NCI-H446 (cell line): ENCODE data around the gene DYNC1H1.

Source experiments
- DNase-seq, 2 experiments: peaks; one replicate each; lab custom pipeline; 2025; lab: John Stamatoyannopoulos, UW

The DYNC1H1 gene

DNA sequence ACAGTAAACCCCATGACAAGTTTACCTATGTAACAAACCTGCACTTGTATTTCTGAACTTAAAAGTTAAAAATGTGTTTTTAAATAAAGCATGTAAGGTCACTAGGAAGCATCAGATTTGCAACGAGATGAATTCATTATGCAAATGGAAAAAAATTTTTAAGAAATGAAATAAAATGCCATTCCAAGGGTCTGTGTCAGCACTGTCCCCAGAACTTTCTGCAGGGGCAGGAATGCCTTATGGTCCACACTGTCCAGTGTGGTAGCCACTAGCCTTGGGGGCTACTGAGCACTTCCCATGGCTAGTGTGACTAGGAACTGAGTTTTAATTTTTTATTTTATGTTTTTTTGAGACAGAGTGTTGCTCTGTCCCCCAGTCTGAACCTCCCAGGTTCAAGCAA is 73.3 kb downstream of the DYNC1H1 start:
- no peak for DNase-seq

DNA sequence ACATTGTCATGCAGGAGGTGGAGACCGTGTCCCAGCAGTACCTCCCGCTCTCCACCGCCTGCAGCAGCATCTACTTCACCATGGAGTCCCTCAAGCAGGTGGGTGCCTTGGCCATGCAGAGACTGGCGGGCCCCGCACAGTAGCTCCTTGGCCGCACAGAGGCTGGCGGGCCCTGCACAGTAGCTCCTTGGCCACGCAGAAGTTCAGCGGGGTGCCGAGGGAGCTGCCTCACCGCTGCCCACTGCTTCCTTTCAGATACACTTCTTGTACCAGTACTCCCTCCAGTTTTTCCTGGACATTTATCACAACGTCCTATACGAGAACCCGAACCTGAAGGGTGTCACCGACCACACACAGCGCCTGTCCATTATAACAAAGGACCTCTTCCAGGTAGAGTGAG is 74.8 kb downstream of the DYNC1H1 start:
- no peak for DNase-seq

DNA sequence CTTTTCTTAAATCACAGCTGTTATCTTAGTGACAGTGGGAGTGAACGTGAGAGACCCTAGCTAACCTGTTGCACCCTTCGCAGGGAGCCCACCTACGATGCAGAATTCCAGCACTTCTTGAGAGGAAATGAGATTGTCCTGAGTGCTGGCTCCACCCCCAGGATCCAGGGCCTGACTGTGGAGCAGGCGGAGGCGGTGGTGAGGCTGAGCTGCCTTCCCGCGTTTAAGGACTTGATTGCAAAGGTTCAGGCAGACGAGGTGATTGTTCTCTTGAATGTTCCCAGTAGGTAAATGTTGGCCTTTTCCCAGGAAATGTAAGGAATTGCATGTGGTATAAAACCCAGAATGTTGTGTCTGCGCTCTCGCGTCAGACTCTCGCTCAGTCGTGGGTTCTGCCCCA is 75.8 kb downstream of the DYNC1H1 start:
- DNase-seq: no peak

DNA sequence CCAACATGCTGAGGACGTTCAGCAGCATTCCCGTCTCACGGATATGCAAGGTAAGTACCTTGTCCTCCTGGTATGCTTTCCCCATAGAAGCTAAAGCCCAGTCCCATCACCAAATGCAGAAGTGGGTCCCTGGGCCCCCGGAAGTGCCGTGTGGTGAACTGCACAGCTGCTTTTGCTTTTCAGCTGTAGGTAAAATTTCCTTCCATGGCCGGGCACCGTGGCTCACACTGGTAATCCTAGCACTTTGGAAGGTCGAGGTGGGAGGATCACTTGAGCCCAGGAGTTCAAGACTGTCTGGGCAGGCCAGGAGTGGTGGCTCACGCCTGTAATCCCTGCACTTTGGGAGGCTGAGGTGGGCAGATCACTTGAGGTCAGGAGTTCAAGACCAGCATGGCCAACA is 78.3 kb downstream of the DYNC1H1 start:
- no peak for DNase-seq

DNA sequence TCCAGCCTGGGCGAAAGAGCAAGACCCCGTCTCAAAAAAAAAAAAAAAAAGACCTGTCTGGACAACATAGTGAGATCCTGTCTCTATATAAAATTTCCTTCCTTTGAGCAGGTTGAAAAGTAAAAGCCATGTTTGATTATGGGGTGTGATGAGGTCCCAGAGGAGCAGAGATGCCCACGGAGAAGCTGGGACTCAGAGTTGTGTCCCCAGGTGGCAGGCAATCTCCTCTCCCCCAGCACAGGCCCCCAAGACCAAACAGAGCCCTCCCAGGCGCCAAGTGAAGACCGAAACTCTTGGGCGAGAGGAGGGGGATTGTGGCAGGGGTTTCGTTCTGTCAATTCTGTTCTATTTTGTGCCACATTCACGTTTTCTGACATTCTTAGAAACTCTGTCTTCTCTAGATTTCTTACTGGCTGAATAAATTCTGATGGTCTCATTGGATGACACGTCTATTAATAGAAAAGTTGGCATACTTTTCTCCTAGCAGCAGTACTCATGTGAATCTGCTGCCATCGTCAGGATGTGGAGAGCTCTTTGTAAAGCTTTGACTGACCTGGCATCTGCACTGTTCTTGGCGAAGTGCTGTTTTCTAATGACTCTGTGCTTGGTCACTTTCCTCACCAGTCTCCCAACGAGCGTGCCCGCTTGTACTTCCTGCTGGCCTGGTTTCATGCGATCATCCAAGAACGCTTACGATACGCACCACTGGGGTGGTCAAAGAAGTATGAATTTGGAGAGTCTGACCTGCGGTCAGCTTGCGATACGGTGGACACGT is 79.1 kb downstream of the DYNC1H1 start:
- DNase-seq: no peak

DNA sequence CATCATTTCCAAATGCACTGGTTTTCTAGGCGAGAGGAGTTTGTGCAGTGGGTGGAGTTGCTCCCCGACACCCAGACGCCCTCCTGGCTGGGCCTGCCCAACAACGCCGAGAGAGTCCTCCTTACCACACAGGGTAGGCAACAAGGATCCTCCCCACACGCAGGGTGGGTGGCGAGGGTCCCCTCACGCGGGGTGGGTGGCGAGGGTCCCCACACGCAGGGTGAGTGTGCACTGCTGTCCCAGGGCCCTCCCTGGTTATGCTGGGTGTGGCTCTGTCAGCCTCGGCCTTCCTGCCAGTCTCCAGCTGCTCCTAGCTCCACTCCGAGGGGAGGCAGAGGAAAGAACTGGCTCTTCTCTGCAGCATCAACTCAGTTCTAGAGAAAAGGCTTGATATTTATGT is 80.2 kb downstream of the DYNC1H1 start:
- DNase-seq: no peak

DNA sequence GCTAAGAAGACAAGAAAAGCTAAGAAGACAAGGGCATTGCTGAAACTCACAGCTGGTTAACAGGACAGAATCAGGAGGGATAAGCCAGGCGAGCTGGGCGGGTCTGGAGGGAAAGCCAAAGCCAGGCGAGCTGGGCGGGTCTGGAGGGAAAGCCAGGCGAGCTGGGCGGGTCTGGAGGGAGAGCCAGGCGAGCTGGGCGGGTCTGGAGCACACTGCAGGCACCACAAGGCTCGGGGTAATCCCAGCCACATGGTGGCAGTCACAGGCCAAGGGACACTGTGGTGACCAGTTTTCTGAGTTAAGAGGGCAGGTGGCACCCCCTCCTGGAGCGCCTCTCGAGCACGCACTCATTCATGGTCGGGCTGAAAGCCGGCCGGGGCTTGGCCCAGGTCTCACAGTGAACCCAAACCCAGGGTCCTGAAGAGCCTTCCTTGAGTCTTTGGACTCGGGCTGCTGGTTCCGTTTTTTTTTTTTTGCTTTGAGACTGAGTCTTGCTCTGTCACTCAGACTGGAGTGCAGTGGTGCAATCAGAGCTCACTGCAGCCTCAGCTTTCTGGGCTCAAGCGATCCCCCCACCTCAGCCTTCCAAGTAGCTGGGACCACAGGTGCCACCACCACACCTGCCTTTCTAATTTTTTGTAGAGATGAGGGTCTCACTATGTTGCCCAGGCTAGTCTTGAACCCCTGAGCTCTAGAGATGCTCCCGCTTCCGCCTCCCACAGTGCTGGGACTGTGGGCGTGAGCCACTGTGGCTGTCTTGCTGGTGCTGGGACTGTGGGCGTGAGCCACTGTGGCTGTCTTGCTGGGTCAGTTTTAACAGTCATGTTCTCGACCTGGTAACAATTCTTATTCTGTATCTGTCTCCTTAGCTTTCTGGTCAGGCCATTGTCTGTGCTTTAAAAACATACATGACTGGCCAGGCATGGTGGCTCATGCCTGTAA is 82.2 kb downstream of the DYNC1H1 start:
- peak in 1 of 2 experiments; percentile 21 for DNase-seq

DNA sequence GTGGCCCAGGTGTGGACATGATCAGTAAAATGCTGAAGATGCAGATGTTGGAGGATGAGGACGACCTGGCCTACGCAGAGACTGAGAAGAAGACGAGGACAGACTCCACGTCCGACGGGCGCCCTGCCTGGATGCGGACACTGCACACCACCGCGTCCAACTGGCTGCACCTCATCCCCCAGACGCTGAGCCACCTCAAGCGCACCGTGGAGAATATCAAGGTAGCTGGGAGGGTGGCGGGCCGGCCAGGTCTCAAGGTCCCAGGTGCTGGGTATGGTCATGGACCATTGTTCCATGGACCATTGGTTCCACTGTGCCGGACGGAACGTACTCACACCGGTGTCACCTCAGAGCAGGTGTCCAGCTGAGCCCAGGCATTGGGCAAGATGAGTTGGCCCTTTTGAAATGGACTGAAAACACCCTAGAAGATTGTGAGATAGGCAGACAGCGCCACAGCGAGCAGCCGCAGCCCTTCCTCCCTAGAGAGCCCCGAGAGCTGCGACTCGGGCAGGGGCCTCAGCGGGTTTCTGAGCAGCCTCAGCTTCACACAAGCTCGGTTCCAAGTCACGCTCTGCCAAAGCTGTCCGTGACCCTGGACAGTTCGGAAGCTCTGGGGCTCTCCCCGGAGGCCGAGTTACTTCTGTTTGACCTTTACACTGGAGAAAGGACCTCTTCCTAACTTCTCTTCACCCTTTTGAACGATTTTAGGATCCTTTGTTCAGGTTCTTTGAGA is 83.6 kb downstream of the DYNC1H1 start:
- no peak for DNase-seq

DNA sequence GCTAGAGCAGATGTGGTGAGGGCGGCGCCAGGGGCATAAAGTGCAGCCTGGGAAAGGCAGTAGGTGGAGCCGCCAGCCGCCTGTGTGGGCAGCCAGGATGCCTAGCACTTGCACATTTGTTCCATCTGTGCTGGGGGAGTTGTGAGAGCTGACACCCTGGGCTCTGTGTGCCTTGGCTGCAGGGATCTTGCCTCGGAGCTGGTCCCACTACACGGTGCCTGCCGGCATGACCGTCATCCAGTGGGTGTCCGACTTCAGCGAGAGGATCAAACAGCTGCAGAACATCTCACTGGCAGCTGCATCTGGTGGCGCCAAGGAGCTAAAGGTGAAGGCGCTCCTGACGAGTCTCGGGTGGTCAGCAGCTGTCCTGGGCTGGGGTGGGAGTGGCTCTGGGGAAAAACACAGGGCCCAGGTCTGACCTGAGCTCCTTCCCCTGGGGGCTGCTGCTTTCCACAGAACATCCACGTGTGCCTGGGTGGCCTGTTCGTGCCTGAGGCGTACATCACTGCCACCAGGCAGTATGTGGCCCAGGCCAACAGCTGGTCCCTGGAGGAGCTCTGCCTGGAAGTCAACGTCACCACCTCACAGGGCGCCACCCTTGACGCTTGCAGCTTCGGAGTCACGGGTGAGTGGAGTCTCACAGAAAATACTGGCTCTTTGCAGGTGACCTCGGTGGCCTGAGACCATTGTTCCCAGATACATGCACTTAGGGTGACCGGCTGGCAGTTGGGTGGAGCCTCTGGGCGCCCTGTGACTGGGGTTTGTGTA is 85.1 kb downstream of the DYNC1H1 start:
- DNase-seq: no peak

DNA sequence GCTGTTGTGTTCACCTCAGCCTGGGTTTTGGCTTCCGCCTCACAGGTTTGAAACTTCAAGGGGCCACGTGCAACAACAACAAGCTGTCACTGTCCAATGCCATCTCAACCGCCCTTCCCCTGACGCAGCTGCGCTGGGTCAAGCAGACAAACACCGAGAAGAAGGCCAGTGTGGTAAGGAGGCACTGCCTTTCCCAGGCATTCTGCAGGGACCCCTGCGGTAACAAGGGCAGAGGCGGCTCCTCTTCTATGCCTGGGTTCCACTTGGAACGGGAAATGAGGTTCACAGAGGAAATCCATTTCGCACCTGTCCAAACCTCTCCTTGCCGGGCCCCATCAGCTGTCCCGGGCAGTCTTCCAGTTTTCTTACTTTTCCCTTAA is 85.6 kb downstream of the DYNC1H1 start:
- DNase-seq: no peak

DNA sequence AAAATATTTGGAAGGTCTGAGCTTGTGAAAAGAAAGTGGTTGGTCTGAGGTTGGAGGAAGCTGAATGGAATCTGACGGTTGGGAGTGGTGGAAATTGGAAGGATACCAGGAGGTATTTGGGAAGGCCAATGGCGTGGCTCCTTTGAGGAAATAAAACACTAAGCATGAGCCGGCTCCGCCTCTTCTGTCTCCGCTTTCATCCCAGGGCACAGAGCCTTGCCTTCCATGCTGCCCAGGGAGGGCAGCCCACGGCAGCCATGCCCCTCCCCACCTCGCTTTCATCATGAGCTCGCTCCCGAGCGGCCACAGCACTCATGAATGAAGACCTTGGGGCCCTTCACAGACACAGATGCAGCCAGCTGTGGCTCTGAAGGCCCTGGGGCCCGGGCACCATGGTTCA is 86.3 kb downstream of the DYNC1H1 start:
- no peak for DNase-seq

DNA sequence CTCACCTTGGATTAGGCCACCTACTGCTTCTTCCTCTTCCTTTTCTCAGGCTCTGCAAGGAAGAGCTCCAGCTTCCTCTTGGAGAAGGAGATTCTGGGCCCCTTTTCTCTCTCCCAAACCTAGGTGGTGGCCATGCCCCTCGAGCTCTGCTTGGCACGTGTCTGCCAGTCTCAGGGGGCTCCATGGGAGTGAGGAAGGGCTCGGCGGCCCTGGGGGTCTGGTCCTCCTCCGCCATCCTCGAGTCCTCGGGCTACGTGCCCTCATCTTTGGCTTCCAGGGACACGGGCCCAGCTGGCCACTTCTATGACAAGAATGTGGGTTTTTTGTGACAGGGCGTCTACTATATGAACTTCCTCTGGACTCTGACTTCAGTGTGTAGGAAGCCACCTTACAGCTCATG is 88.1 kb downstream of the DYNC1H1 start:
- DNase-seq: no peak

DNA sequence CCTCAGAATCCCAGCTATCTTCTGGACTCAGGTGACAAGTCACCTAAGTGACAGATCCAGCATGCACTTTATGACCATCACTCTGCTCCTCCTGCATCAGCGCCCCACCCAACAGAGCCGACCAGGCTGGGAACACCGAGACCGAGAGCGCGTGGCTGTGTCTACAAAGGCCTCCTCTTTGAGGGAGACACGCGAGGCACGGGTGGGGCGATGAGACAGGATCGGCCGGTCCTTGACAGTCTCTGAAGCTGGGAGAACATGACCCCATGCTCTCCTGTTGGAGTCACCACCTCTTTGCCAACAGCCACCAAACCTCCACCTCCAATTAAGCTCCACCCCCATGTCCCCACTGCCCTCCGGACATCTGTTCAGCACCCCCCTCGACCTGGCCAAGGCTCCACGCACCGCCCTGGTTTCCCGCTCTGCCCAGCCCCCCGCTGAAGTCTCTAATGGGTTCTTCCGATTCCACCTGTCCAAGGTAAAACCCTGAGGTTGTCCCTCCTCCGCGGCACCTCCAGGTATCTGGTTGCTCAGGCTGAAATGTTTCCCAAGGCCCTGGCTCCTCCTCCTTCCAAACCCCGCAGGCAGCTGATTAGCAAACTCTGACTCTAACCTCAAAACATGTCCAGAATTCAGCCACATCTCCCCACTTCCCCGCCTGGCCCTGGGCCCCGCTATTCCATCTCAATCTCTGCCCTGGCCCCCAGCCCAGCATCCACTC is 91.0 kb downstream of the DYNC1H1 start:
- no peak for DNase-seq

DNA sequence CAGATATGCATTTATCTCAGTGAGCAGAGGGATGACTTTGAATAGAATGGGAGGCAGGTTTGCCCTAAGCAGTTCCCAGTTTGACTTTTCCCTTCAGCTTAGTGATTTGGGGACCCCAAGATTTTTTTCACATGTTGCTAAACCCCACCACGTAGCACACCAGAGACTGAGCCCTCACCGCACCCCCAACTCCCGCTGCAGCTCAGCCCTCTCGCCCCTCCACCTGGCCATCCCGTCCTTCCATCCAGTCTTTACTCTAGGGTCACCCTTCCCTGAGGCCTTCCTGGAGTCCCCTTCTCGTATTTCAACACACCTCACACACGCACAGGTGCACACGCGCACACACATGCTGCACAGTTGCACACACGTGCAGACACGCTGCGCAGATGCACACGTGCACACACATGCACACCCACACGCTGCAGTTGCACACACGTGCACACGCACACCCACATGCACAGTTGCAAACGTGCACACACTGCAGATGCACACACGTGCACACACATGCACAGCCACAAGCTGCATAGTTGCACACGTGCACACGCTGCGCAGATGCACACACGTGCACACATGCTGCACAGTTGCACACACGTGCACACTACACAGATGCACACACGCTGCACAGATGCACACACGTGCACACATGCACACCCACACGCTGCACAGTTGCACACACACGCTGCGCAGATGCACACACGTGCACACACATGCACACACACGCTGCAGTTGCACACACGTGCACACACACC is 92.5 kb downstream of the DYNC1H1 start:
- DNase-seq: no peak

DNA sequence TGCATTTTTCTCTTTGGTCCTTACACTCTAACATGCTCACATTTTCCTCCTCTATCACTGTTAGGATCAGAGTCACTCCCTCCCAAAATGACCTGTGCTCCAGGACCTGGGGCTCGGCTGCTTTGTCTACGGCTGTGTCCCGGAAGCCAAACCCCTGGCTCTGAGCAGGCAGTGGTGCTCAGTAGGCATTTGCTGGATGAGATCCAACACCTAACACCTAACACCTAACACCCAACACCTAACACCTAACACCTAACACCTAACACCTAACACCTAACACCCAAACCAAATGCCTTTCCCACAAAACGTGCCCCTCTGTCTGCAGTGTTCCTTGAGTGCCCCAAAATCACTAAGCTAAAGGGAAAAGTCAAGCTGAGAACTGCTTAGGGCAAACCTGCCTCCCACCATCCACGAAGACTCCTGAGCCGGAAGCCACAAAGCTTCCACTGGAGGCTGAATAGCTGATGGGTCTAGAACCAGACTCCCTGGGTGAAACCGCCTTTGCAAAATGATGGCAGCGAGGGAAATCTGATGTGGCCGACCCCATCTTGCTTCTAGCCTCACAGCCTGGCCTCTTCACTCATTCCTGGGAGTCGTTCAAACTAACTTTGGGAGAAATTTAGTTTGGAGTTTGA is 93.2 kb downstream of the DYNC1H1 start:
- no peak for DNase-seq

DNA sequence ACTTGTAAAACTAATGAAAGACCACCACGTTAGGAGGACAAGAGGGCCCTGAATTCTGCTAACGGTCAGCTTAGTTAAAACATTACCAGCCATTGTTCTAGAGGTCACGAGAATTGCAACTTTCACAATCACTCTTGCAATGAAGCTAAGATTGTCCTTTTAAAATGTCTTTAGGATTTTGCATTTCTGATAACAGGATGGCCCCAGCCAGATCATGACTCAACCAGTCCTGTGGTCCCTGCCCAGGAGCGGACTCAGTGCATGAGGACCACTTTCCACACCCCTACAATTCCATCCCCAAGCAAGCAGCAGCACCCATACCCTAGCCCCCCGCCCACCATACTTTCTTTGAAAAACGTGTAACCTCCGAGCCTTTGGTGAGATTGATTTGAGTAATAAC is 93.8 kb downstream of the DYNC1H1 start:
- DNase-seq: no peak

DNA sequence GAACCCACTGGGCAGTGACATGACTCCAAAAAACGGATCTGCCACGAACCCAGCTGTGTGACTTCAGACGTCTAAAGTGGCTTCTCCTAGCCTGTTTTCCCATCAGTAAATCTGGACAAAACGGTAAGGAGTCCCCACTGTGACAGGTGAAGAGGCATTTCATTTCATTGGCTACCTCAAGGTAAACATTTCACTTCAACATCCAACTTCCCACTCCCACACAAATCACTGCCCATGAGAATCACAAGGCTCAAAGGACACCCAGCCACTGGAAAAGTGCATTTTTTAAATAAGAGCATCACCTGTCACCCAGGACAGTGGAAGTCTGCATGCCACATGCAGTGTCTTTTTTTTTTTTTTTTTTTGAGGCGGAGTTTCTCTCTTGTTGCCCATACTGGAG is 94.6 kb downstream of the DYNC1H1 start:
- DNase-seq: no peak

DNA sequence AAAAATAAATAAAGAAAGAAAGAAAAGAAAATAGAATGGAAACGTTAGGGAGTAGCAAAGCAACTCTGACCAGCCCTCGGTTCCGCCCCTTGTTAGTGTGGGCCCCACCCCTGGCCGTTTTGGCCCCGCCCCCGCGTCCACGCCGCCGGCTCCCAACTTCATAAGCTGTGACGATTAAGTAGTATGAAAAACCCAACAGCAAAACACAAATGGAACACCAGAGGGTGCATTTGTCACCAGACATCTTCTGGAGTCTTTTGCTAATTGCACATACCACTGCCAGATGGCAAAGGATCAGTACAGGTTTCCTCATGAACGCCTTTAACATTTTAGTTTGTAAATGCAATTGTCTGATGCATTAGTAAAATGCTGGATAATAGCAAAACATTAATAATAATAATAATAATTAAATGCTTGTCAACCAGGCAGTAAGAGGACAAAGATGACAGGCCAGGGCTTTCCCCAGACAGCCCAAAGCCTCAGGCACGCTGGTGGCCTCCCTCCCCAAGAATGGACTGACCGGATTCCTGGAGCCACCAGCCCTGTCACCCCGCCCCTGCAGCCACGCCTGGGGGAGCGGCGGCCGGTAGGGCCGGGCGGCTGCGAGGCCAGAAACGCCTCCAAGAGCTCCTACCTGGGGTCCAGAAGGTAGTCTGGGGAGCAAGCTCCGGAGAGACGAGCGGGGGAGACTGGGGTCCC is 98.9 kb downstream of the DYNC1H1 start:
- DNase-seq: peak; percentile 60 to 89

DNA sequence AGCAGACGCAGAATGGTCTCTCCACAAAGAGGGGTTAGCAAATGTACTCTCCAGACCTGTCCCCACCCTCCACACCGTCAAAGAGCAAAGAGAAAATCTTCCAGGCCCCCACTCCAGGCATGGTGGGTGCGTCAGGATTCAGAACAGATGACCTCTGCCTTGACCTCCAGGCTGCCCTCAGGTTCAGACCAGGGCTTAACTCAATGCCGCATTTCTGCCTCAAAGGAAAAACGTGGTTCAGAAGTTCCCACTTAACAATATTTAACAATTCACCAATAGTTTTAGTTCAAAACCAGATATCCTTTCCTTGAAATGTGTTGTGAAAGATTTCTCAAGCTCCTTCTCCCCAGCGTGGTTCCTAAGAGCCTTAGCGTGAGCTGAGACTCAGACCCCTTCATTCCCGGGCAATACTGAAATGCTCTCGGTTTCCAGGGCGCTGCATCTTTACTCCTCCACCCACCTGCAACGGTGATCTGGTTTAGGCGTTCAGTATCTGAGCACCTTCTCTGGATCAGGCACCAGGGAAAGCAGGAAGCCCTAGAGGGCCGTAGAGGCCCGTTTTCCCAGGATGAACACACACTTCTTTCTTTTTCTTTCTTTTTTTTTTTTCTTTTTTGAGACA is 99.5 kb downstream of the DYNC1H1 start:
- DNase-seq: no peak
